ENCODE results near the gene KCTD11.

Gene KCTD11

DNA sequence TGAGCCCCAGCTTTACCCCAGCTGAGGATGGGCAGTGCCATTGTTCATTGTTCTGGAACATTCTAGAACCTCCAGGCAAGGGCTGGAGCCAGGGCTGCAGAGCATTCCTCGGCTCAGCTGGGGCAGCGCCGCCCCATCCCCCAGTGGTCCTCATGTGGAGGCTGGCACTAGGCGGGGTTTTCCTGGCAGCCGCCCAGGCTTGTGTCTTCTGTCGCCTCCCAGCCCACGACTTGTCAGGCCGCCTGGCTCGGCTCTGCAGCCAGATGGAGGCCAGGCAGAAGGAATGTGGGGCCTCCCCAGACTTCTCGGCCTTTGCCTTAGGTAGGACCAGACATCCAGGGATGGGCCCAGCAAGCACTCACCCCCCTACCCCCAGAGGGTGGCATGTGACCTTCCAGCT lies 3.1 kb downstream of the KCTD11 start, which contains the start of gene TMEM95:
Gene TMEM95, plus strand, starts transcription at position 104 of the 400 bp plus-strand sequence. Its CDS starts 49 bp downstream, at position 153.
- H3K27ac ChIP-seq: no peak within 1 kb of the TSS
- no peak within 1 kb of the TSS for H3K4me3 ChIP-seq (ENCODE audit: low read depth, low read length)

DNA sequence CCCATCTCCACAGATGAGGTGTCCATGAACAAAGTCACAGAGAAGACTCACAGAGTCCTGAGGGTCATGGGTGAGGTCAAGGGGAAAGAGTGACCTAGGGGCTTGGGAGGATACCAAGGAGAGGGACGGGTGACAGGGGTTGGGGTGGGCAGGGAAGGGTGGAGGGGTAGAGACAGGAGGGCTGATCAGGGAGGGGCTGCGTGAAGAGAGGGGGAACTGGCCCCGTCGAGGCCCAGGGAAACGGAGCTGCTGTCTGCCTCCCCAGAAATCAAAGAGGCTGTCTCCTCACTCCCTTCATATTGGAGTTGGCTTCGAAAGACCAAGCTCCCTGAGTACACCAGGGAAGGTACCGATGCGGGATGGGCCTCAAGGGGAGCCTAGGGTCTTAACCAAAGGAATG lies 3.6 kb downstream of the KCTD11 start:
- Histone ChIP-seq H3K36me3 (no peaks in the 10 kb centered on the region), H3K4me3 (ENCODE audit: low read depth, low read length) (no peak overlapping the region), H3K27me3 (ENCODE audit: insufficient read depth, low read depth, severe bottlenecking) (no peaks in the 10 kb centered on the region), H3K9me3 (ENCODE audit: severe bottlenecking) (no peaks in the 10 kb centered on the region), H3K27ac (no peak overlapping the region)
- DNase-seq: no peak
- TF ChIP-seq, protein P1, sequence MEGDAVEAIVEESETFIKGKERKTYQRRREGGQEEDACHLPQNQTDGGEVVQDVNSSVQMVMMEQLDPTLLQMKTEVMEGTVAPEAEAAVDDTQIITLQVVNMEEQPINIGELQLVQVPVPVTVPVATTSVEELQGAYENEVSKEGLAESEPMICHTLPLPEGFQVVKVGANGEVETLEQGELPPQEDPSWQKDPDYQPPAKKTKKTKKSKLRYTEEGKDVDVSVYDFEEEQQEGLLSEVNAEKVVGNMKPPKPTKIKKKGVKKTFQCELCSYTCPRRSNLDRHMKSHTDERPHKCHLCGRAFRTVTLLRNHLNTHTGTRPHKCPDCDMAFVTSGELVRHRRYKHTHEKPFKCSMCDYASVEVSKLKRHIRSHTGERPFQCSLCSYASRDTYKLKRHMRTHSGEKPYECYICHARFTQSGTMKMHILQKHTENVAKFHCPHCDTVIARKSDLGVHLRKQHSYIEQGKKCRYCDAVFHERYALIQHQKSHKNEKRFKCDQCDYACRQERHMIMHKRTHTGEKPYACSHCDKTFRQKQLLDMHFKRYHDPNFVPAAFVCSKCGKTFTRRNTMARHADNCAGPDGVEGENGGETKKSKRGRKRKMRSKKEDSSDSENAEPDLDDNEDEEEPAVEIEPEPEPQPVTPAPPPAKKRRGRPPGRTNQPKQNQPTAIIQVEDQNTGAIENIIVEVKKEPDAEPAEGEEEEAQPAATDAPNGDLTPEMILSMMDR (IDR thresholded peaks at IDR 0.05; ENCODE audit: low read depth, low read length): no peak

More for the DNA sequence above, 3.1 kb downstream of the KCTD11 start, which contains the start of gene TMEM95:
- Histone ChIP-seq H3K9me3 (ENCODE audit: severe bottlenecking) (no peaks in the 10 kb centered on the region), H3K36me3 (no peaks in the 10 kb centered on the region), H3K27me3 (ENCODE audit: insufficient read depth, low read depth, severe bottlenecking) (no peaks in the 10 kb centered on the region)
- no peak for DNase-seq
- TF ChIP-seq, protein P1 (IDR thresholded peaks at IDR 0.05; ENCODE audit: low read depth, low read length): no peak

DNA sequence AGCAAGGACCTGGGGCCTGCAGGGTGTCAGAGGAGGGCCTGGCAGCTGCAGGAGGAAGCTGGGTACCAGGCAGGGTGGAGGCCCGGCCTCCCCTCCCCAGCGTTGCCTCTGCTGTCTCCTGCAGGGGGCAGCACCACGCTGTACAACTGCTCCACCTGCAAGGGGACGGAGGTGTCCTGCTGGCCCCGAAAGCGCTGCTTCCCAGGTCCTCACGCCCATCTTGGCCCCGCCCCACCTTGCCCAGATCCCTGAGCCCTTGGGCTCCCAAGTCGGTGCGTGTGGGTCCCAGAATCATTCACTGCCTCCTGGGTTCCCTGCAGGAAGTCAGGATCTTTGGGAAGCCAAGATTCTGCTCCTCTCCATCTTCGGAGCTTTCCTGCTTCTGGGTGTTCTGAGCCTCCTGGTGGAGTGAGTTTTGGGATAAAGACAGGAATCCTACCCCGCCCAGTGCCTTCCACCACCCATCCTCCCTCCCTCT lies 4.1 kb downstream of the KCTD11 start:
- TF ChIP-seq, protein P1 (IDR thresholded peaks at IDR 0.05; ENCODE audit: low read depth, low read length): peak; percentile 98
- Histone ChIP-seq H3K27ac (no peak overlapping the region), H3K27me3 (ENCODE audit: insufficient read depth, low read depth, severe bottlenecking) (no peaks in the 10 kb centered on the region), H3K36me3 (no peaks in the 10 kb centered on the region), H3K4me3 (ENCODE audit: low read depth, low read length) (no peak overlapping the region), H3K9me3 (ENCODE audit: severe bottlenecking) (no peaks in the 10 kb centered on the region)
- peak; percentile 93 for DNase-seq

DNA sequence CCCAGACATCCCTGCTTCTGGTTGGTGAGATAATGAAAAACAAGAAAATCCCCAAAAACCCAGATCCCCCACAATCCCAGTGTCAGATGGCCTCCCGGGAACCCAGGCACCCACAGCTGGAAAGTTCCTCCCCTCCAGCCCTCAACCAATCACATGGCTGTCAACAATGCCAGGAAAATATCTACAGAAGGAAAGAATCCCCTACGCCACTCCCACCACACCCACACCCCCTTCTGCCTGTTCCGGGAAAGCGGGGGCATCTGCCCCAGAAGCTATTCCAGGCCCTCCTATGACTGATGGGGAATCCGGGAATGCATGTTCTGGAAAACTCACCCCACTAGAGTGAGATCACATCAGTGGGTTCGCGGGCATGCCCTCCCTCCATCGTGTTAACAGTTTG lies 4.8 kb downstream of the KCTD11 start:
- no peaks in the 10 kb centered on the region for H3K27me3 ChIP-seq (ENCODE audit: insufficient read depth, low read depth, severe bottlenecking)
- H3K27ac ChIP-seq: no peak overlapping the region
- H3K9me3 ChIP-seq (ENCODE audit: severe bottlenecking): no peaks in the 10 kb centered on the region
- H3K36me3 ChIP-seq: no peaks in the 10 kb centered on the region
- no peak overlapping the region for H3K4me3 ChIP-seq (ENCODE audit: low read depth, low read length)
- TF ChIP-seq, protein P1 (IDR thresholded peaks at IDR 0.05; ENCODE audit: low read depth, low read length): no peak
- DNase-seq: no peak

DNA sequence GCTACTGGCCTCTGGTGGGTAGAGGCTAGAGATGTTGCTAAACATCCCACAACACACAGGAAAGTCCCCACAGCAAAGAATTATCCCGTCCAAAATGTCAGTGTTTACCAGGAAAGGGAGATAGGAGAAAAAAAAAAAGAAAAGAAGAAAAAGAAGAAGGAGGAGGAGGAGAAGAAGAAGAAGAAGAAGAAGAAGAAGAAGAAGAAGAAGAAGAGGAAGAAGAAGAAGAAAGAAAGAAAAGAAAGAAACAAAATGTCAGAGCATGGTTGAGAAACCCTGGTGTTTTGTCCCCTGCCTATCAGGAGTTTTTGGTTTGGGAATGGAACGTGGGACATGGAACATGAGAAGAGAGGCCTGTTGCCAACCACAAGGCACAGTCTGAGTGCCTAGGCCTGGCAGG lies 5.4 kb downstream of the KCTD11 start:
- H3K4me3 ChIP-seq (ENCODE audit: low read depth, low read length): no peak overlapping the region
- H3K9me3 ChIP-seq (ENCODE audit: severe bottlenecking): no peaks in the 10 kb centered on the region
- H3K27me3 ChIP-seq (ENCODE audit: insufficient read depth, low read depth, severe bottlenecking): no peaks in the 10 kb centered on the region
- TF ChIP-seq, protein P1 (IDR thresholded peaks at IDR 0.05; ENCODE audit: low read depth, low read length): no peak
- DNase-seq: no peak
- H3K36me3 ChIP-seq: no peaks in the 10 kb centered on the region
- H3K27ac ChIP-seq: no peak overlapping the region

DNA sequence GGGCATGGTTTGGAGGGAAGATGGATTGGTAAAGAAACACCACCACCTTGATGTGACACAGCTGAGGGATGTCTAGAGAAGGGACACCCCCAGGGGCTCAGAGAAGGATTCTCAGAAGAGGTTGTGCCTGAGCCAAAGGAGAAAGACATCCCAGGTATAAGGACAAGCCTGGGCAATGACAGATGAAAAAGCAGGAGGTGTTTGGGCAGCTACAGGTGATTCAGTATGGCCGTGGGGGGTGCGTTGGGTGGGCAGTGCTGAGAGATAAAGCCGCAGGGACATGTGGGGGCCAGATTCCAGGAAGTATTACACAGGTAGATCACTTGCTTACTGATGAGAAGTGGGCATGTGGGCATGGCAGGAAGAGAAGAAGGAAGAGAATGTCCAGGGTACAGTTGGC lies 9.9 kb downstream of the KCTD11 start:
- TF ChIP-seq, protein P1 (IDR thresholded peaks at IDR 0.05; ENCODE audit: low read depth, low read length): no peak
- no peak for DNase-seq
- Histone ChIP-seq H3K36me3 (no peaks in the 10 kb centered on the region), H3K27me3 (ENCODE audit: insufficient read depth, low read depth, severe bottlenecking) (no peaks in the 10 kb centered on the region), H3K9me3 (ENCODE audit: severe bottlenecking) (no peaks in the 10 kb centered on the region), H3K4me3 (ENCODE audit: low read depth, low read length) (no peak overlapping the region), H3K27ac (no peak overlapping the region)

Measured in WERI-Rb-1 (cell line).